ENCODE measurements around the gene SLC35B2. TPM values are rescaled to one million over a fixed set of nuclear protein-coding genes. Genes with fewer than 3 reads are reported as not detected.

The SLC35B2 gene
- total and polyA plus RNA-seq, 2 experiments from 2014 or later: 101 to 114 TPM

DNA sequence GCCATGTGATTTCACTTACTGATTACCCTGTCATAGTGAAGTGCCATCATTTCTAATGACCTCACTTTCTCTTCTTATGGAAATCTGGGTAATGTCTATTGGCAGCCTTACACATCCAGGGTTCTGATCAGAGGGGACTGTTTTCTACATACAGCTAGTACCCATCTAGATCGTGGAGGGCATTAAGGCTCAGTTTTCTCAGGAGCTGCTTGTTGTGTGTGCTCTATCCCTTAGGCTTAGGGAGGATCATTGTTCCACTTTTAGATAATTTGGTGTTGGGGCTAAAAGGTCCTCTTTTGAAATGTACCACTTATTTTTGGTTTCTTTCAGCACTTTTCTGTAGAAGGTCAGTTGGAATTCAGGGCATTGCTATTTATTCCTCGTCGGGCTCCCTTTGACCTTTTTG is 6.6 kb downstream of the SLC35B2 start:
- peaks cover 79% of the 10 kb centered on the region for H3F3A ChIP-seq (ENCODE audit: insufficient read depth)
- DNase-seq: no peak
- TF ChIP-seq EZH2phosphoT487 (IDR thresholded peaks at IDR 0.05; ENCODE audit: insufficient read depth, low read depth) (no peak), EZH2 (IDR thresholded peaks at IDR 0.05; ENCODE audit: insufficient read depth, poor library complexity, severe bottlenecking) (no peak)
- H4K20me1 ChIP-seq (ENCODE audit: insufficient read depth): peaks cover 40% of the 10 kb centered on the region; the same call in 1 of the 2 replicates
- H3K4me3 ChIP-seq: no peak overlapping the region
- peaks cover 65% of the 10 kb centered on the region for H3K36me3 ChIP-seq (ENCODE audit: low read depth)
- WGBS, 2 experiments (ENCODE audit: low coverage in 1 of 2, low lambda C conversion rate in 2 of 2, missing lambda C conversion rate in 2 of 2): 94 to 97% methylated on average over 3 of the region's 3 CpGs
- no peaks in the 10 kb centered on the region for H3K9me2 ChIP-seq (ENCODE audit: insufficient read depth)
- H3K9ac ChIP-seq: peak overlapping the region; percentile 25; the same call in 1 of the 2 replicates
- H3K79me2 ChIP-seq (ENCODE audit: insufficient read depth): peaks cover 84% of the 10 kb centered on the region
- H3K4me1 ChIP-seq (ENCODE audit: insufficient read depth): peaks cover 19% of the 10 kb centered on the region
- in situ Hi-C loops (cut with MboI): no loop called here
- H3K4me2 ChIP-seq (ENCODE audit: unreplicated experiment): no peak overlapping the region
- H2AFZ ChIP-seq: no peak overlapping the region
- no peaks in the 10 kb centered on the region for H3K9me3 ChIP-seq (ENCODE audit: low read depth)
- peak overlapping the region; percentile 30; the same call in 1 of the 2 replicates for H3K27ac ChIP-seq
- H3K27me3 ChIP-seq (replicated peaks; ENCODE audit: insufficient read depth): no peaks in the 10 kb centered on the region

GRCh38 chr6:44250067-44250717 is 7.1 kb downstream of the SLC35B2 start:
- H3F3A ChIP-seq (ENCODE audit: insufficient read depth): peaks cover 74% of the 10 kb centered on the region
- H4K20me1 ChIP-seq (ENCODE audit: insufficient read depth): peaks cover 40% of the 10 kb centered on the region; the same call in 1 of the 2 replicates
- H3K27me3 ChIP-seq (replicated peaks; ENCODE audit: insufficient read depth): no peaks in the 10 kb centered on the region
- no peak overlapping the region for H2AFZ ChIP-seq
- peaks cover 19% of the 10 kb centered on the region for H3K4me1 ChIP-seq (ENCODE audit: insufficient read depth)
- H3K27ac ChIP-seq: peak overlapping the region; percentile 30; the same call in 1 of the 2 replicates
- in situ Hi-C loops (cut with MboI): no loop called here
- no peaks in the 10 kb centered on the region for H3K9me3 ChIP-seq (ENCODE audit: low read depth)
- 58 to 64% methylated on average over 6 of the region's 6 CpGs for WGBS, 2 experiments (ENCODE audit: low coverage in 1 of 2, low lambda C conversion rate in 2 of 2, missing lambda C conversion rate in 2 of 2)
- TF ChIP-seq EZH2 (IDR thresholded peaks at IDR 0.05; ENCODE audit: insufficient read depth, poor library complexity, severe bottlenecking) (no peak), EZH2phosphoT487 (IDR thresholded peaks at IDR 0.05; ENCODE audit: insufficient read depth, low read depth) (no peak)
- no peak overlapping the region for H3K4me3 ChIP-seq
- no peak for DNase-seq
- peaks cover 65% of the 10 kb centered on the region for H3K36me3 ChIP-seq (ENCODE audit: low read depth)
- no peak overlapping the region for H3K9ac ChIP-seq
- H3K9me2 ChIP-seq (ENCODE audit: insufficient read depth): no peaks in the 10 kb centered on the region
- H3K4me2 ChIP-seq (ENCODE audit: unreplicated experiment): no peak overlapping the region
- peaks cover 80% of the 10 kb centered on the region for H3K79me2 ChIP-seq (ENCODE audit: insufficient read depth)

DNA sequence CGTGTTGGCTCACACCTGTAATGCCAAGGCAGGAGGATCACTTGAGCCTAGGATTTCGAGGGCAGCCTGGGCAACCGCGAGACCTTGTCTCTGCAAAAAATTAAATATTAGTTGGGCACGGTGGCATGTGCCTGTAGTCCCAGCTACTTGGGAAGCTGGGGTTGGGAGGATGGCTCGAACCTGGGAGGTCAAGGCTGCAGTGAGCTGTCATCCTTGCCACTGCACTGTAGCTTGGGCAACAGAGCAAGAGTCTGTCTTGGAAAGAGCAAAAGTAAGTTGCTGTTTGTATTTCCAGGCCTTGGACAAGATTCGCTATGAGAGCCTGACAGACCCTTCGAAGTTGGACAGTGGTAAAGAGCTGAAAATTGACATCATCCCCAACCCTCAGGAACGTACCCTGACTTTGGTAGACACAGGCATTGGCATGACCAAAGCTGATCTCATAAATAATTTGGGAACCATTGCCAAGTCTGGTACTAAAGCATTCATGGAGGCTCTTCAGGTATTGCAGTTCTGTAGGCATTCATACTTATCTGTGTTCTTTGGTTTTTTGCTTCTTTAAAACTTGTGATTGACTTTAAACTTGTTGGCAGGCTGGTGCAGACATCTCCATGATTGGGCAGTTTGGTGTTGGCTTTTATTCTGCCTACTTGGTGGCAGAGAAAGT is 8.1 kb downstream of the SLC35B2 start:
- WGBS, 2 experiments (ENCODE audit: low coverage in 1 of 2, low lambda C conversion rate in 2 of 2, missing lambda C conversion rate in 2 of 2): 77 to 78% methylated on average over 9 of the region's 9 CpGs
- peak overlapping the region; percentile 100 for H3K4me2 ChIP-seq (ENCODE audit: unreplicated experiment)
- H3K9me2 ChIP-seq (ENCODE audit: insufficient read depth): no peaks in the 10 kb centered on the region
- H2AFZ ChIP-seq: no peak overlapping the region
- peaks cover 70% of the 10 kb centered on the region for H3K79me2 ChIP-seq (ENCODE audit: insufficient read depth)
- in situ Hi-C loops (cut with MboI): no loop called here
- H3K27me3 ChIP-seq (replicated peaks; ENCODE audit: insufficient read depth): no peaks in the 10 kb centered on the region
- peaks cover 40% of the 10 kb centered on the region; the same call in 1 of the 2 replicates for H4K20me1 ChIP-seq (ENCODE audit: insufficient read depth)
- peaks cover 62% of the 10 kb centered on the region for H3K36me3 ChIP-seq (ENCODE audit: low read depth)
- H3K27ac ChIP-seq: peak overlapping the region; percentile 93
- TF ChIP-seq EZH2 (IDR thresholded peaks at IDR 0.05; ENCODE audit: insufficient read depth, poor library complexity, severe bottlenecking) (no peak), EZH2phosphoT487 (IDR thresholded peaks at IDR 0.05; ENCODE audit: insufficient read depth, low read depth) (no peak)
- peaks cover 68% of the 10 kb centered on the region for H3F3A ChIP-seq (ENCODE audit: insufficient read depth)
- peak overlapping the region; percentile 100 for H3K4me3 ChIP-seq
- no peak for DNase-seq
- peaks cover 19% of the 10 kb centered on the region for H3K4me1 ChIP-seq (ENCODE audit: insufficient read depth)
- H3K9me3 ChIP-seq (ENCODE audit: low read depth): no peaks in the 10 kb centered on the region
- peak overlapping the region; percentile 99 for H3K9ac ChIP-seq

DNA sequence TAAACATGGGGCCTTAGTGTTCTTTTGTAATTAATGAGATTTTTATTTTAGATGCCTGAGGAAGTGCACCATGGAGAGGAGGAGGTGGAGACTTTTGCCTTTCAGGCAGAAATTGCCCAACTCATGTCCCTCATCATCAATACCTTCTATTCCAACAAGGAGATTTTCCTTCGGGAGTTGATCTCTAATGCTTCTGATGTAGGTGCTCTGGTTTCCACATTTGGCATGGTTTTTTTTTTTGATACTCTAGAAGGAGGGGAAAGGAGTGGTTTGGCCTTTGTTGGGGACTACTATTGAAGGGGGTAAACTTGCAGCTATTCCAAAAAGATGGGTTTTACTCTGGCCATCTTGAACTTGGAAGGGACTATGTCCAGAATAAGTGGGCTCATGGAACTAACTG is 8.7 kb downstream of the SLC35B2 start:
- H3K9me2 ChIP-seq (ENCODE audit: insufficient read depth): no peaks in the 10 kb centered on the region
- in situ Hi-C loops (cut with MboI): no loop called here

More for the DNA sequence above, 8.7 kb downstream of the SLC35B2 start:
- TF ChIP-seq EZH2 (IDR thresholded peaks at IDR 0.05; ENCODE audit: insufficient read depth, poor library complexity, severe bottlenecking) (no peak), EZH2phosphoT487 (IDR thresholded peaks at IDR 0.05; ENCODE audit: insufficient read depth, low read depth) (no peak)
- 0 to 9% methylated on average over 1 of the region's 1 CpG for WGBS, 2 experiments (ENCODE audit: low coverage in 1 of 2, low lambda C conversion rate in 2 of 2, missing lambda C conversion rate in 2 of 2)
- Histone ChIP-seq H3K4me2 (ENCODE audit: unreplicated experiment) (peak overlapping the region; percentile 100), H3F3A (ENCODE audit: insufficient read depth) (peaks cover 63% of the 10 kb centered on the region), H3K9me3 (ENCODE audit: low read depth) (no peaks in the 10 kb centered on the region), H3K27me3 (replicated peaks; ENCODE audit: insufficient read depth) (no peaks in the 10 kb centered on the region), H4K20me1 (ENCODE audit: insufficient read depth) (peaks cover 40% of the 10 kb centered on the region; the same call in 1 of the 2 replicates), H3K9ac (peak overlapping the region; percentile 99), H3K27ac (peak overlapping the region; percentile 93), H2AFZ (no peak overlapping the region), H3K4me3 (peak overlapping the region; percentile 100), H3K4me1 (ENCODE audit: insufficient read depth) (peaks cover 19% of the 10 kb centered on the region), H3K79me2 (ENCODE audit: insufficient read depth) (peaks cover 67% of the 10 kb centered on the region), H3K36me3 (ENCODE audit: low read depth) (peaks cover 56% of the 10 kb centered on the region)
- no peak for DNase-seq
